ENCODE measurements around the gene BCL2. TPM values are rescaled to one million over a fixed set of nuclear protein-coding genes. Genes with fewer than 3 reads are reported as not detected.

BCL2 gene
- total RNA-seq, 1 experiment from 2014 or later = 2.6 TPM

GRCh38 chr18:63367053-63367953, 47.7 kb upstream of the BCL2 start, which contains the start of gene KDSR (continued):
- no peak for TF ChIP-seq IRF2 (CRISPR knock-in tag; IDR thresholded peaks at IDR 0.05; ENCODE audit: borderline replicate concordance, low read depth)
- TF ChIP-seq STAT6 (CRISPR knock-in tag; conservative IDR thresholded peaks at IDR 0.05; ENCODE audit: low read depth) = no peak
- peak; percentile 49; the same call in 1 of the 2 replicates for TF ChIP-seq CREM (CRISPR knock-in tag; IDR thresholded peaks at IDR 0.05)
- no peak; the same call in none of the 2 replicates for TF ChIP-seq SP1 (CRISPR knock-in tag; conservative IDR thresholded peaks at IDR 0.05)
- TF ChIP-seq, protein P1, sequence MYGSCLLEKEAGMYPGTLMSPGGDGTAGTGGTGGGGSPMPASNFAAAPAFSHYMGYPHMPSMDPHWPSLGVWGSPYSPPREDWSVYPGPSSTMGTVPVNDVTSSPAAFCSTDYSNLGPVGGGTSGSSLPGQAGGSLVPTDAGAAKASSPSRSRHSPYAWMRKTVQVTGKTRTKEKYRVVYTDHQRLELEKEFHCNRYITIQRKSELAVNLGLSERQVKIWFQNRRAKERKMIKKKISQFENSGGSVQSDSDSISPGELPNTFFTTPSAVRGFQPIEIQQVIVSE (CRISPR knock-in tag; IDR thresholded peaks at IDR 0.05; ENCODE audit: borderline replicate concordance) = no peak
- no peak for TF ChIP-seq ZNF263 (CRISPR knock-in tag; IDR thresholded peaks at IDR 0.05; ENCODE audit: low read depth)
- TF ChIP-seq, protein P2, sequence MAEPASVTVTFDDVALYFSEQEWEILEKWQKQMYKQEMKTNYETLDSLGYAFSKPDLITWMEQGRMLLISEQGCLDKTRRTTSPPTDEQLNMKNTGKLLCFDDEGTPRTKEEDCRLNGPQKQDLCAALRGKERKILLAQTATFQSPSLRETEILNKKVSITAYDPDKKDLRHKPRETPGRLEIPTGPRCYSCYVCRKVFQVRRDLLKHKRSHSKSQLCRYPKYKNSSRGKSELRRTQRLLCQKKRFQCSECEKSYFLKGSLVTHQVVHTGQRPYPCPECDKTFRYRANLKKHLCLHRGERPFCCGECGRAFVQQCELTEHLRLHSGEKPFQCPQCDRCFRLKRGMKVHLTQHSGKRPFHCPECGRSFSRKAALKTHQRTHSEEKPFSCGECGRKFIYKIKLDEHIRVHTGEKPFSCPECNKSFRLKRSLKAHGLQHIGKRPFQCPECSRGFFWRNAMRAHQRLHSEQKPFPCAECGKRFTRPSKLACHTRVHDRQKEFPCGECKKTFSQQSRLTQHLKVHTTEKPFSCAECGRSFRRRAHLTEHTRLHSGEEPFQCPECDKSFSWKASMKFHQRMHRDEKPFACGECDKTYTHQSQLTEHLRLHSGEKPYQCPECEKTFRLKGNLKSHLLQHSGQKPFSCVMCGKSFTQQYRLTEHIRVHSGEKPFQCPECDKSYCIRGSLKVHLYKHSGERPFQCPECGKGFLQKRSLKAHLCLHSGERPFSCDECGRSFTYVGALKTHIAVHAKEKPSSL (CRISPR knock-in tag; conservative IDR thresholded peaks at IDR 0.05) = no peak
- TF ChIP-seq ZBTB43 (CRISPR knock-in tag; IDR thresholded peaks at IDR 0.05) = no peak
- TF ChIP-seq PRRX2 (CRISPR knock-in tag; IDR thresholded peaks at IDR 0.05) = 0 out of 2 replicates have a peak, but pooled peaks have one; percentile 58
- TF ChIP-seq, protein P3, sequence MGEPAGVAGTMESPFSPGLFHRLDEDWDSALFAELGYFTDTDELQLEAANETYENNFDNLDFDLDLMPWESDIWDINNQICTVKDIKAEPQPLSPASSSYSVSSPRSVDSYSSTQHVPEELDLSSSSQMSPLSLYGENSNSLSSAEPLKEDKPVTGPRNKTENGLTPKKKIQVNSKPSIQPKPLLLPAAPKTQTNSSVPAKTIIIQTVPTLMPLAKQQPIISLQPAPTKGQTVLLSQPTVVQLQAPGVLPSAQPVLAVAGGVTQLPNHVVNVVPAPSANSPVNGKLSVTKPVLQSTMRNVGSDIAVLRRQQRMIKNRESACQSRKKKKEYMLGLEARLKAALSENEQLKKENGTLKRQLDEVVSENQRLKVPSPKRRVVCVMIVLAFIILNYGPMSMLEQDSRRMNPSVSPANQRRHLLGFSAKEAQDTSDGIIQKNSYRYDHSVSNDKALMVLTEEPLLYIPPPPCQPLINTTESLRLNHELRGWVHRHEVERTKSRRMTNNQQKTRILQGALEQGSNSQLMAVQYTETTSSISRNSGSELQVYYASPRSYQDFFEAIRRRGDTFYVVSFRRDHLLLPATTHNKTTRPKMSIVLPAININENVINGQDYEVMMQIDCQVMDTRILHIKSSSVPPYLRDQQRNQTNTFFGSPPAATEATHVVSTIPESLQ (CRISPR knock-in tag; IDR thresholded peaks at IDR 0.05) = no peak
- TF ChIP-seq FOXK1 (CRISPR knock-in tag; IDR thresholded peaks at IDR 0.05) = 0 out of 2 replicates have a peak, but pooled peaks have one; percentile 66
- TF ChIP-seq GABPB1 (CRISPR knock-in tag; IDR thresholded peaks at IDR 0.05) = peak; percentile 71; the same call in 1 of the 2 replicates
- TF ChIP-seq E2F4 (CRISPR knock-in tag; IDR thresholded peaks at IDR 0.05; ENCODE audit: borderline replicate concordance, low read depth) = no peak; the same call in 1 of the 2 replicates
- no peak for TF ChIP-seq JAZF1 (CRISPR knock-in tag; IDR thresholded peaks at IDR 0.05)
- TF ChIP-seq ZNF416 (CRISPR knock-in tag; IDR thresholded peaks at IDR 0.05) = no peak
- TF ChIP-seq, protein P4, sequence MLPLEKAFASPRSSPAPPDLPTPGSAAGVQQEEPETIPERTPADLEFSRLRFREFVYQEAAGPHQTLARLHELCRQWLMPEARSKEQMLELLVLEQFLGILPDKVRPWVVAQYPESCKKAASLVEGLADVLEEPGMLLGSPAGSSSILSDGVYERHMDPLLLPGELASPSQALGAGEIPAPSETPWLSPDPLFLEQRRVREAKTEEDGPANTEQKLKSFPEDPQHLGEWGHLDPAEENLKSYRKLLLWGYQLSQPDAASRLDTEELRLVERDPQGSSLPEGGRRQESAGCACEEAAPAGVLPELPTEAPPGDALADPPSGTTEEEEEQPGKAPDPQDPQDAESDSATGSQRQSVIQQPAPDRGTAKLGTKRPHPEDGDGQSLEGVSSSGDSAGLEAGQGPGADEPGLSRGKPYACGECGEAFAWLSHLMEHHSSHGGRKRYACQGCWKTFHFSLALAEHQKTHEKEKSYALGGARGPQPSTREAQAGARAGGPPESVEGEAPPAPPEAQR (CRISPR knock-in tag; IDR thresholded peaks at IDR 0.05) = no peak
- 0 out of 2 replicates have a peak, but pooled peaks have one; percentile 1 for TF ChIP-seq USF2 (CRISPR knock-in tag; IDR thresholded peaks at IDR 0.05)
- TF ChIP-seq RORB (CRISPR knock-in tag; IDR thresholded peaks at IDR 0.05) = no peak
- TF ChIP-seq GRHL2 (CRISPR knock-in tag; IDR thresholded peaks at IDR 0.05; ENCODE audit: insufficient replicate concordance, severe bottlenecking) = no peak
- TF ChIP-seq CTCF (IDR thresholded peaks at IDR 0.05) = no peak
- peak; percentile 49; the same call in 1 of the 2 replicates for TF ChIP-seq USF1 (CRISPR knock-in tag; IDR thresholded peaks at IDR 0.05)
